Suprapubic skin (tissue), 4 donors: ENCODE data around the gene ATP5F1E. TPM values are rescaled to one million over a fixed set of nuclear protein-coding genes. Genes with fewer than 3 reads are reported as not detected.

ENCODE experiments used
- DNase-seq, 2 donors: peaks; one replicate each; pipeline ENCODE4 v3.0.0-alpha.2; 2019; ENCODE audit warnings: low spot score in 2 of 2
- H3K27ac ChIP-seq: fragments of 200-600 bp; sonication (generic); one replicate; pipeline ENCODE4 v1.5.1; 2019
- H3K27me3 ChIP-seq: fragments of 200-600 bp; sonication (generic); one replicate; pipeline ENCODE4 v1.5.1; 2019
- H3K36me3 ChIP-seq: fragments of 200-600 bp; sonication (generic); one replicate; pipeline ENCODE4 v1.5.1; 2019
- H3K4me1 ChIP-seq: fragments of 200-600 bp; sonication (generic); one replicate; pipeline ENCODE4 v1.5.1; 2019
- H3K4me3 ChIP-seq: fragments of 200-600 bp; sonication (generic); one replicate; pipeline ENCODE4 v1.5.1; 2019; ENCODE audit warnings: mild to moderate bottlenecking
- H3K9me3 ChIP-seq: fragments of 200-600 bp; sonication (generic); one replicate; pipeline ENCODE4 v1.5.1; 2019
- EP300 ChIP-seq: sonication (generic); formaldehyde crosslinking; IDR thresholded peaks from one replicate; pipeline ENCODE4 v1.6.1; 2017; ENCODE audit warnings: antibody characterized with exemption
- POLR2A ChIP-seq, 2 donors: fragments of 450-650 bp; IDR thresholded peaks; one replicate each; pipeline ENCODE4 v1.6.1; 2017; ENCODE audit warnings: antibody characterized with exemption in 2 of 2, mild to moderate bottlenecking in 2 of 2, moderate library complexity in 2 of 2
- POLR2AphosphoS5 ChIP-seq, 3 donors: sonication (generic); formaldehyde crosslinking; IDR thresholded peaks; one replicate each; pipeline ENCODE4 v1.6.1; 2017; ENCODE audit warnings: antibody characterized with exemption in 3 of 3
- WGBS: methylation state at CpG from one replicate; pipeline ENCODE4 v1.1.5; 2018; 5-methylcytosine and 5-hydroxymethylcytosine counted together
- total RNA-seq, 4 donors: library from RNA; depleted of rRNA; stranded (reverse); fragments of >200 nt; gene quantifications; one replicate each; pipeline ENCODE4 v1.1.0, GENCODE V29; 2016
- TF ChIP-seq, protein P1 (sequence below), 2 donors: fragments of 200-600 bp in 1 of 2; fragments of 450-650 bp in 1 of 2; sonication (generic) in 1 of 2; IDR thresholded peaks; one replicate each; pipeline ENCODE4 v1.5.1; 2016 to 2019; ENCODE audit warnings: antibody characterized with exemption in 2 of 2, mild to moderate bottlenecking in 1 of 2, moderate library complexity in 1 of 2

Gene ATP5F1E
- total RNA-seq = 10 to 100 TPM; 16.1 to 26.8 (median 19.5) TPM

DNA sequence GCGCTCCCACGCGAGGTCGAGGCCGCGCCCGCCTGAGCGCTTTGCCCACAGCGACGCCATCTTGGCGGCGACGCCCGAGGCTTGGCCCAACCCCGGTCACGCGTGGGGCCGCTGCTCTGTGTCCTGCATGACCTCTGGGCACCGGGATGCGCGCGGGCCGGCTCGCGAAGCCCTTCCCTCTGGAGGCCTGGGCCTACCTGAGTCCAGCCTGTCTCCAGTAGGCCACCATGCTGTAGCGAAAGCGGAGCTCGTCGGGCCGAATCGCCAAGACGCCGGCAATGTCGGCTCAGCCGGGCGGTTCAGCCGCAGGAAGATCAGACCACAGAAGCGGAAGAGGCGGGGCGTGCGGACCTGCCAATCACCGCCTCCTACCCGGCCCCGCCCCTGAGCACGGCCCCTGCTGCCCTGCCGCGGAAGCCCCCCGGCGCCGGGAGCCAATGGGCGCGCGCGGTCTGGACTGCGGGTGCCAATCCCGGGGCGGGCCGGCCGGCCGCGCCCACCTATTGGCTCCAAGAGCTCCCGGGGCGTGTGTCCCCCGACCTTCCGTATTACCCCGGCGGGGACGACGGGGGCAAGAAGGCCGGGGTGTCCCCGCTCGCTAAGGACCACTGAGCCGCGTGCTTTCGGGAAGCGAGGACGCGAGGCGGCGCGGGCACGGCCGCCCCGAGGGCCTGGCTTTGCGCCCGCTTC, at the start of gene ATP5F1E:
Gene ATP5F1E, minus strand, starts transcription at position 313 of the 690 bp plus-strand sequence. Its CDS starts 84 bp downstream, at position 229.
- H3K36me3 ChIP-seq = peaks cover 44% of the 10 kb centered on the region
- TF ChIP-seq POLR2A (IDR thresholded peaks at IDR 0.05) (peak; percentile 92 to 94), POLR2AphosphoS5 (IDR thresholded peaks at IDR 0.05) (peak in 2 of 3 donors; percentile 84 to 87), EP300 (no peak)
- TF ChIP-seq, protein P1, sequence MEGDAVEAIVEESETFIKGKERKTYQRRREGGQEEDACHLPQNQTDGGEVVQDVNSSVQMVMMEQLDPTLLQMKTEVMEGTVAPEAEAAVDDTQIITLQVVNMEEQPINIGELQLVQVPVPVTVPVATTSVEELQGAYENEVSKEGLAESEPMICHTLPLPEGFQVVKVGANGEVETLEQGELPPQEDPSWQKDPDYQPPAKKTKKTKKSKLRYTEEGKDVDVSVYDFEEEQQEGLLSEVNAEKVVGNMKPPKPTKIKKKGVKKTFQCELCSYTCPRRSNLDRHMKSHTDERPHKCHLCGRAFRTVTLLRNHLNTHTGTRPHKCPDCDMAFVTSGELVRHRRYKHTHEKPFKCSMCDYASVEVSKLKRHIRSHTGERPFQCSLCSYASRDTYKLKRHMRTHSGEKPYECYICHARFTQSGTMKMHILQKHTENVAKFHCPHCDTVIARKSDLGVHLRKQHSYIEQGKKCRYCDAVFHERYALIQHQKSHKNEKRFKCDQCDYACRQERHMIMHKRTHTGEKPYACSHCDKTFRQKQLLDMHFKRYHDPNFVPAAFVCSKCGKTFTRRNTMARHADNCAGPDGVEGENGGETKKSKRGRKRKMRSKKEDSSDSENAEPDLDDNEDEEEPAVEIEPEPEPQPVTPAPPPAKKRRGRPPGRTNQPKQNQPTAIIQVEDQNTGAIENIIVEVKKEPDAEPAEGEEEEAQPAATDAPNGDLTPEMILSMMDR (IDR thresholded peaks at IDR 0.05) = no peak
- no peaks in the 10 kb centered on the region for H3K27me3 ChIP-seq
- H3K4me3 ChIP-seq = peak within 1 kb of the TSS; percentile 91
- no peaks in the 10 kb centered on the region for H3K9me3 ChIP-seq
- WGBS = under 1% methylated on average over 56 of the region's 86 CpGs
- H3K27ac ChIP-seq = peak within 1 kb of the TSS; percentile 89
- peak; percentile 97 for DNase-seq
- H3K4me1 ChIP-seq = peaks cover 41% of the 10 kb centered on the region

DNA sequence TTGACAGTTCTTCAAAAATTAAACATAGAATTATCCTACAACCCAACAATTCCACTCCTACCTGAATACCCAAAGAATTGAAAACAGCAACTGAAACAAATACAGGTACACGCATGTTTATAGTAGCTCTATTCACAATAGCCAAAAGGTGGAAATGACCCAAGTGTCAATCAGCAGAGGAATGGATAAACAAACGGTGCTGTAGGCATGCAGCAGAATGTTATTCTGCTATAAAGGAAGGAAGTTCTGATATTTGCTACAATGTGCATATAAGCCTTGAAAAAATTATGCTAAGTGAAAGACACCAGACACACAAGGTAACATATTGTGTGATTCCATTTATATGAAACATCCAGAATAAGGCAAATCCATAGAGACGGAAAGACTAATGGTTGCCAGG, 48.9 kb upstream of the ATP5F1E start:
- Histone ChIP-seq H3K27me3 (peaks cover 23% of the 10 kb centered on the region), H3K36me3 (no peaks in the 10 kb centered on the region), H3K4me1 (peaks cover 10% of the 10 kb centered on the region), H3K27ac (no peak overlapping the region), H3K4me3 (no peak overlapping the region), H3K9me3 (no peaks in the 10 kb centered on the region)
- TF ChIP-seq POLR2AphosphoS5 (IDR thresholded peaks at IDR 0.05) = no peak
- TF ChIP-seq, protein P1 (IDR thresholded peaks at IDR 0.05) = no peak
- TF ChIP-seq EP300 = no peak
- no peak for TF ChIP-seq POLR2A (IDR thresholded peaks at IDR 0.05)
- 51% methylated on average over 3 of the region's 3 CpGs for WGBS
- no peak for DNase-seq

DNA sequence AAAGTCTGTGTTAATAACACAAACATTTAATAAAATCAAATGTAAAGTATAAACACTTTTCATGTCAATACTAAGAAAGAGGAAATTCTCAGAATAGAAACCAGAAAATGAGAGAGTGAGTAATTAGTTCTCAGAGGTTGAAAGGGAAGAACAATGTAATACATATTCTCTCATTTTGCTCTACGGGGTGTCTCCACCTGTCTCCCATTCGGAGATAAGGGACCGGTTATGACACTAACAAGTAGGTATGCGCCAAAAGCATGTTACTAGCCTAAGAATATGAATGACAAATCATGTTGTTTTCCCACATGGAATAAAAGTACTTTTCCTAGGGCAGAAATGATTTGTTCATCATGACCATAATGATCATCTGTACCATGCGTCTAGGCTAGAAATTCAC, 46.1 kb upstream of the ATP5F1E start:
- H3K36me3 ChIP-seq = no peaks in the 10 kb centered on the region
- H3K27ac ChIP-seq = no peak overlapping the region
- H3K9me3 ChIP-seq = no peaks in the 10 kb centered on the region
- H3K27me3 ChIP-seq = peaks cover 24% of the 10 kb centered on the region
- no peak for DNase-seq
- no peak for TF ChIP-seq POLR2A (IDR thresholded peaks at IDR 0.05)
- TF ChIP-seq, protein P1 (IDR thresholded peaks at IDR 0.05) = no peak
- no peak for TF ChIP-seq POLR2AphosphoS5 (IDR thresholded peaks at IDR 0.05)
- TF ChIP-seq EP300 = no peak
- WGBS = 76% methylated on average over 5 of the region's 5 CpGs
- H3K4me1 ChIP-seq = no peaks in the 10 kb centered on the region
- H3K4me3 ChIP-seq = no peak overlapping the region

DNA sequence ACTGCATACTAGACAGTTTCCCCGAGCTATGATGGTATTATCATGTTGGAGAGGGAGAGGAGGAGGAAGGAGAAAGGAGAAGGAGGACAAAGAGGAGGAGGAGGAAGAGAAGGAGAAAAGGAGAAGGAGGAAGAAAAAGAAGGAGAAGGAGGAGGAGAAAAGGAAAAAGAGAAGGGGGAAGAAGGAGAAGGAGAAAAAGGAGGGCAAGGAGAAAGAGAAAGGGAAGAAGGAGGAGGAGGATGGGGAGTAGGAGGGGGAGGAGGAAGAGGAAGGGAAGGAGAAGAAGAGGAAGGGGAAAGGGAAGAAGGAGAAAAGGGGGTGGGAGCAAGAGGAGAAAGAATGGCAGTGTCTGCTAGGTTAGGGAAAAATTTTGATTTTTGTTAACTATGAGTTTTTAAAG, 45.6 kb upstream of the ATP5F1E start:
- Histone ChIP-seq H3K9me3 (no peaks in the 10 kb centered on the region), H3K27me3 (peaks cover 24% of the 10 kb centered on the region), H3K27ac (no peak overlapping the region), H3K4me3 (no peak overlapping the region), H3K4me1 (no peaks in the 10 kb centered on the region), H3K36me3 (no peaks in the 10 kb centered on the region)
- TF ChIP-seq POLR2A (IDR thresholded peaks at IDR 0.05) (no peak), POLR2AphosphoS5 (IDR thresholded peaks at IDR 0.05) (no peak), EP300 (no peak)
- TF ChIP-seq, protein P1 (IDR thresholded peaks at IDR 0.05) = no peak
- WGBS = 58% methylated on average over 1 of the region's 1 CpG
- no peak for DNase-seq

DNA sequence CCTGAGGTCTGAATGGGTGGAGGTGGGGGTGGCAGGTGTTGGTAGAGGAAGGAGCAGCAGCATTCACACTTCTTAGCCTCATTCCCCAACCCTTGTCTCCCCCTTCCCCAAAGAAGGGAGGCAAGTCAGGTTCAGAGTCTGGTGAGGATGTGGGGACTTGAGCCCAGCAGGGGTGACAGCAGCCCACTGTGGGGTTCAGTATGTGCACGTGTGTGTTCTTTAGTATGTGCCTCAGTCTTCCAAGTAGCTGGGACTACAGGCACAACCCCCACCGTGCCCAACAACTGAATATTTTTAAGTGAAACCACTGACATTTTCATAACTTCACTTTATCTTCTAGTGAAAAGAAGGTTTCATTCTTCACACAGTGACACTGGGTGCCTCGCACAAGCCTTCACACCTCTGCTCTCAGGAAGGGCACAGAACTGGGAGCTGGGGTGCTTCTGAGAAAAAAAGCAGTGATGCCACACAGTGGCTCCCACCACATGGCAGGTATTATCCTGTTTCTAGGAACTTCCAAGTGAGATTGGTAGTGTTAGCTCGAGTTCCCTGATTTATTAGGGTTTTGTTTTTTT, 43.9 kb upstream of the ATP5F1E start:
- Histone ChIP-seq H3K27ac (no peak overlapping the region), H3K4me1 (no peaks in the 10 kb centered on the region), H3K27me3 (peaks cover 24% of the 10 kb centered on the region), H3K9me3 (no peaks in the 10 kb centered on the region), H3K4me3 (no peak overlapping the region), H3K36me3 (no peaks in the 10 kb centered on the region)
- 60% methylated on average over 4 of the region's 4 CpGs for WGBS
- DNase-seq = no peak
- TF ChIP-seq, protein P1 (IDR thresholded peaks at IDR 0.05) = no peak
- no peak for TF ChIP-seq POLR2A (IDR thresholded peaks at IDR 0.05)
- no peak for TF ChIP-seq POLR2AphosphoS5 (IDR thresholded peaks at IDR 0.05)
- no peak for TF ChIP-seq EP300
